HuH-7.5 (cell line): ENCODE data around the gene GPSM3.
A peak's percentile ranks its signal among the peaks of the same experiment; 100 is the strongest.
"Not testable (repeated sequence)": the region's sequence is repeated elsewhere in the genome, so short reads cannot be mapped to it uniquely, and the experiment has no call there.

Experiments
- DNase-seq: peaks from one replicate; pipeline ENCODE4 v3.0.0; 2011; ENCODE audit warnings: low spot score

Gene GPSM3

DNA sequence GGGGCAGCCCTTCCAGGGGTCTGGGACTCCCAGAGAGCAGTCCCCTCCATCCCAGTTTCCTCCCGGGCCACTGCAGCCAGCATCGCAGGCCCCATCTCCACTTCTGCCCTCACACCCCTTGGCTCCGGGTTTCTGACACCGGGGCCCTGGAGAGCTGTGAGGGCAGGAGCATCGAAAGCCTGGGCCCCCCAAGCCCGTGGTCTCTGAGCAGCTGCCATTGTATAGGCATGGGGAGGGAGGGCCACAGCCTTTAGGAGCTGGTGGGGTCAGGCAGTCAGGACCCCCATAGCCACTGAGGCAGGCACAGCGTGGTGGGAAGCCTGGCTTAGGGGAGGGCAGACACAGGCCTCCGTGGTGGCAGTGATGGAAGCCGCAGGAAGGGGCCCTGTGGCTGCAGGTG is 9.7 kb upstream of the GPSM3 start:
- no peak for DNase-seq

DNA sequence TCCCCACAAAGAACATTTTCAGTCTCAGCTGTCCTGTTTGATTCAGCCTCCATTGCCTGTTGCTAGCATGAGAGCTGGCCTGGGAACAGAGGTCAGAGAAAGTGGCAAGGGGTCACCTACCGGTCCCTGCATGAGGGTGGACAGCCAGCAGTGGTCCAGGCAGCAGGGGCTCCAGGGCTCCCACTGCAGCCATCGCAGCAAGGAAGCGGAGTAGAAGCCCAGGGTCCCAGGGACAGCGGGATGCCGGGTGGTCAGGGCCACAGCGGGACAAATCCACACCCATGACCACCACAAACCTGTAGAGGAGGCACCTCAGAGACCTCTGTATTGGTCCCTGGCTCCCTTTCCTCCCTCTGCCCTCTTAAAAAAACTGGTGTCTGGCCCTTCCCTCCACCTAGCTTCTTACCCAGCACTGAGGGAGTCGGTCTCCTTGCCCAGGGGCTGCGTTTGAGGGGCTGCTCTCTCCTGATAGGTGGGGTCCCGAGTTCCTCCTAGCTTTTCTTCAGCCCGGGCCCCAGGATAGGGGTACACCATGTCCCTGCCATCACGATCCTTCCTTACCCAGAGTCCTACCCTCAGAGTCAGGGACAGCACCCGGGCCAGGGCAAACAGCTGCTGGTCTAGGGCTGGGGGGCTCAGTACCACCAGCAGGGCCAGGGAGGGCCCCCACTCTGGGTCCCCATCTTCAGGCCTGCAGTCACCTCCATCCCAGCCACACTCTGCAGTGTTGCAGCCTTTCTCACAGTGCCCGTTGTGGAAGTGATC is 8.4 kb upstream of the GPSM3 start:
- DNase-seq = no peak

DNA sequence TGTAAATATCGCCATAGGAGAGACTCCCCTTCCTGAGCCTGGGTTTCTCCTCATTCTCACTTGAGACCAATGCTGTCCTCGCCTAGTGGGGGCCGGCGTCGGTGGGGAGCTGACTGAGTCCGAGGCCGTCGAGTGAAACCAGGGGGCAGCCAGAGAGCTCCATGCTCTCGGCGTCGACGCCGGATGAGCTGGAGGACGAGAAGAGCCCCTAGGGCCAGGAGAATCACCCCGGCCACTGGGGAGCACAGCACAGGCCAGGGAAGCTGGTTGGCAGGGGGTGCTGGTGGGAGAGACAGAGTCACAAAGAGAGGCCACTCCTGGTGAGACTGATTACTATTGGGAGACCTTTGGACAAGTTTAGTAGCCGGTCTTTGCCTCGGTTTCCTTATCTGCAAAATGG is 6.4 kb upstream of the GPSM3 start:
- no peak for DNase-seq

DNA sequence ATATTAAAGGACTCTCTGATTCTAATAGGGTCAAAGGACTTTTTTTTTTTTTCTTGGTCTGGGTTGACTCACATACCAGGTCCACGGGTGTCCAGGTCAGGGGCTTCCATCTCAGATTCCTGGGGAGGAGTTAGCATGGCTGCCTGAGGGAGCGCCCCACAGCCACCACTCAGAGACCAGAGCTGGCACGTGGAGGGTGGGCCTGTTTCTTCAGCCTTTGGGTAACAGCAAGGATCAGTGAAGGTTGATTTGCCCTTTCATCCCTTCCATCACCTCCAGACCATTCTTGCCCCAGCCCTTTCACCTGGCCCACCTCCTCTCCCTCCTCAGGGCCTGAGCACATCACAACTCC is 5.9 kb upstream of the GPSM3 start:
- no peak for DNase-seq

DNA sequence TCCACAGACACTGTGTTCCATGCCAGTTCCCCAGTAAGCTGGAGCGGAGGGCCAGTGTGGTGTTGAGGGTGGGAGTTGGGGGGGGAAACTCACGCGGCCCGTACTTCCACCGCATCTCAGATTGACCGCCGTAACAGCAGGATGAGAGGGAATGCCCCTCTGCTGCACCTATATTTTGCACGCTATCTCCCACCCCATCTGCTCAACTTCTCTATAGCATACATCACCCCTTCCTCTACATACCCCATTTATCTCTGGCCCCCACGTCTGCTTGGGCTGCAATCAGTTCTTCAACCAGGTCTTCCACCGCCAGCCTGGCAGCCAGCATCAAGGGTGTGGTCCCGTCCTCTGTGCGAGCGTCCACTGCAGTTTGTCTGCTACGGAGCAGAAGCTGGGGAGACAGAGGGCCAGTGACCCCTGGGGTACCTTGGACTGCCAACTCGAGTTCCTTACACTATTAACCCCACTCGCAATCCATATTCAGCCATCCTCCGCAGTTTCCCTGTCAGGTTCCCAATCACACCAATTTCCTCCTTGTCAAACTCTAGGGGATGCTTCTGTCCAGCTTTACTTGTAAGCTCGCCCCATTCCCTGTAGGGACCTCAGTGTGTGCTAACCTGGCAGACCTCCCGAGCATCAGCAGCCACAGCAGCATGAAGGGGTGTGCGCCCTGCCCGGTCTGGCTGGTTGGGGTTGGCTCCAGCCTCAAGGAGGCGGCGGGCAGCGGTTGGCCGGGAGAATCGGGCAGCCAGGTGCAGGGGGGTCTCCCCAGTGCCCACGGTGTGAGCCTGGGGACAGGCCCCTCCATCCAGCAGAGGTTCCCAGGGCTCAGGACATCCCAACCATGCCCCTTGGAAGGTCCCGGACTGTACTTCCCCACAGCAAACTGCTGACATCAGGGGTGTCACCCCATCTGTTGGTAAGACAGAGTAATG is 4.5 kb upstream of the GPSM3 start:
- DNase-seq = no peak

DNA sequence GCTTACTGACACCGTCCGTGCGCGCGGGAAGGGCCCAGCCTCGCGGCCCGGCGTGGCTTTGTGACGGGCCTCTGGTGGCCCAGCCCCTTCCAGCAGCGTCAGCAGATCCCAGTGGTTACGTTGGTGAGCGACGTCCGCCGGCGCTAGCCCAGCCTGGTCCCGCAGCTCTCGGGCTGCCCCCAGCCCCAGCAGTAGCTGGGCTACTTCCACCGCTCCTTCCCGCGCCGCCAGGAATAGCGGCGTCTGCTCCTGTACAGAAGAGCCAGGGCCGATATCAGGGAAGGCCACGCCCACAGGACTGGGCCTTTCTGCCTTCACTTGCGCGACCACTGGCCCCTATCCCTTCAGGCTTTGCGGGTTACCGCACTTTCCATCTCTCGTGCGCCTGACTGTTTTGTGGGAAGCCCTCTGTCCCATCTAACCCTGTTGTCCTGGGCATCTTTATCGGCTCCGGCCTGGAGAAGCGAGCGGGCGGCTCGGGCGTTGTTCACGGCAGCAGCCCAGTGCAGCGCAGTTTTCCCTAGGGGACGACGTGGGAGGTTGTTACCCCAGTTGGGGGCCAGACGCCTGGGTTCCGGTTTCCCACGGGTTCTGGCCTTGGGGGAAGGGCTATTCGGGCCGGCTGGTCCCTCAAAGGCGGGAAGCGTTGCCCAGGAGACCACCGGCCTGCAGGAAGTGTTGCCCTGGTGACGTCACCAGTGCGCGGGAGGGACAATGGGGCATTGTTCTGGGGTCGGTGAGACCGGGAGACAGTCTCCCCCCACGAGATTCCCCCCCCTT is 3.6 kb upstream of the GPSM3 start:
- peak; percentile 82 for DNase-seq

DNA sequence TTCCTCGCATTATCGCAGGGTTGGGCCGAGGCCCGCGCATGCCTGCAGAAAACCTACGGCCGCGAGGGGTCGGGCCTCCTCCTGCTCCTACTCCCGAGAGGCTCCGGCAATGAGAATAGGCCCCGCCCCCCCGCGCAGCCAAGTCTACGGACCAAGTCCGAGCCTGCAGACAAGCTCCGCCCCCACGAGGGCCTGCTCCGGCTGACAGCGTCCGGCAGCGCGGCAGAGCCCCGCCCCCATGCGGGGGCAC is 3.1 kb upstream of the GPSM3 start:
- DNase-seq = peak; percentile 86

DNA sequence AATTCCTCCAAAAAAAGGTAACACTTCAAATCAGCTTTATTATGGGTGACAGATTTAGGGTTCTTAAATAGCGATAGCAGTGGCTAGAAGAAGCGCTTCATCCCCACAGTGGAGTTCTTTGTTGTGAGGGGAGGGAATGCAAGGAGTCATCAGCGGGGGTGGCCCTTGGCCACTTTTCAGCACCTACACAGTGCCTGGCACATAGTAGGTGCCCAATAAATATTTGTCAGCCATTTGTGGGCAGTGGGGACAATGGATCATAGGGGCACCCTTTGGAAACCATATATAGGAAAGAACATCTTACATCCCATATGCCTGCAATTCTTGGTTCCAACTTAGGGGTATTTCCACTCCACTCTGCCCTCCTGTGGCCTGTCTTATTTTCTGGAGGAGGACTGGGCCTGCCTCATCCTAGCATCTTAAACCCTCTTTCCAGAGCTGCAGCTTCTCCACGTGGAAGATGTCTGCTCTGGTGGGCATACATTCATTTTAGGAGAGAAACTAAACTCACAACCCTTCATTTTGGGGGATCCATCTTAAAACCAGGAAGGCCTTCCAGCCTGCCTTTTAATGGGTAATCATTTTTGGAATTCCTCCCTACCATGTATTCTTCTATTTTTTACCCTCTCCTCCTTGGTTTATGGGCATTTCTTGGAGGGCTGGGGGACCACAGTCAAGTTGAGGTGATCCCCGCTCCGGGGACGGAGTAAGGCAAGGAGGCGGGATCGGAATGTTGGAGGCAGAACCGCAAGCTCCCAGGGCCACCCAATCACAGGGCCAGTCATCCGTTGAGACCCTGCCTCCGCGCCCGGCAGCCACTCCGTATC is 2.6 kb upstream of the GPSM3 start:
- DNase-seq = no peak

DNA sequence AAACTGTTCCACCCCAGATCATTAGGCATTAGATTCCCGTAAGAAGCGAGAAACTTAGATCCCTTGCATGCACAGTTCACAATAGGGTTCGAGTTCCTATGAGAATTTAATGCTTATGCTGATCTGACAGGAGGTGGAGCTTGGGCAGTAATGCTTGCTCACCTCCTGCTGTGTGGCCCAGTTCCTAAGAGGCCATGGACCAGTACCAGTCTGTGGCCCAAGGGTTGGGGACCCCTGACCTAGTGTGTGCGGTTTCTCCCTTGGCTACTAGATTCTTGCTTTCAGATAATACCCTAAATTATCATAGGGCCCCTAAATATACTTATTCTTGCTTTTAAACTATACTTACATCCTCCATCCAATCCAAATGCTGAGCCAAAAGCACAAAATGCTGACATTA is 1.9 kb upstream of the GPSM3 start:
- DNase-seq = no peak

DNA sequence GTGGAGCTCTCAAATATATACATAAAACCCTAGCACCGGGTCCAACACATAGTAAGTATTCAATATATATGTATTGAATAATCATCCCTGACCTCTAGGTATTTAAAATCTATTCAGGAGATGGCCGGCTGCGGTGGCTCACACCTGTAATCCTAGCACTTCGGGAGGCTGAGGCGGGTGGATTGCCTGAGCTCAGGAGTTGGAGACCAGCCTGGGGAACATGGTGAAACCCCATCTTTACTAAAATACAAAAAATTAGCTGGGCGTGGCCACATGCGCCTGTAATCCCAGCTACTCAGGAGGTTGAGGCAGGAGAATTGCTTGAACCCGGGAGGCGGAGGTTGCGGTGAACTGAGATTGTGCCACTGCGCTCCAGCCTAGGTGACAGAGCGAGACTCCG is 653 bp upstream of the GPSM3 start:
- not testable (repeated sequence) for DNase-seq

DNA sequence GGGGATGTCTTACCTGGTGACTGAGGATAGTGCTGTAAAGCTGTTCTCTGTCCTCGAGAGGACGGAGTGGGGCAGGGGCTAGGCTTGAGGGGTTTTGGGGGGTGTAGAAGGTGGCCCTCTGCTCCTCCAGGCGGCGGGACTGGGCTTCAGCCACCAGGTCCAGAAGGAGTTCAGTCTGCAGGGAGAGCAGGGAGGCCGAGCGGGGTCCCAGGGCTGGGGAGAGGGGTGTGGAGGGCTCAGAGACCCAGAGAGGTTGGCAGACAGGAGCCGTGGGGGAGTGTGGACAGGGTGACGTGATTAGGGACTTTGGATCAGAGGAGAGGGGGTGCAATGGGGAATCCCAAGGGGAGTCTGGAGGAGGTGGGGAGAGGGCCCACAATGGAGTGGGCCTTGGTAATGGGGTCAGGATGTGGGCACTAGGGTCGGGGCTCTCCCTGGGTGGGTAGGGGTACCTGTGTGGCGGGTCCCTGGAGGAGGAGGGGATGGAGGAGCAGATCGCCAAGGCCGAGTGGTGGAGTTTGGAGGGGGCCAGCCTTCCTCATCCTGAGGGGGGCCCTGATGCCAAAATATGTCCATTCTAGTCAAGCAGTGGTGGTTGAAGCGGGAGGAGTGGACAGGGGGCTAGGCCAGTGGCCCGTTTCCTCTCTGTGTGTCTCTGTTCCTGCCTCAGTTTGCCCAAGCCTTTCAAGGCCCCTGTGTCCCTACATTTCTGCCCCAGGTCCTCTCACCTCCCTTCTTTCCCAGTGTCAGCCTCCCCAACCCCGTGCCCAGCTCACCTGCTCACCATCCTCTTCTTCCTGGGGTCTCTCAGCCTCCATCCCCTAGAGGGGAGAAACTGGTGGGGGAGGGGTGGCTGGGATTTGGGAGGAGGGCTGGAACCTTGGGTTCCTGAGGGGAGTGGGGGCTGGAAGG is 491 bp downstream of the GPSM3 start:
- no peak for DNase-seq

DNA sequence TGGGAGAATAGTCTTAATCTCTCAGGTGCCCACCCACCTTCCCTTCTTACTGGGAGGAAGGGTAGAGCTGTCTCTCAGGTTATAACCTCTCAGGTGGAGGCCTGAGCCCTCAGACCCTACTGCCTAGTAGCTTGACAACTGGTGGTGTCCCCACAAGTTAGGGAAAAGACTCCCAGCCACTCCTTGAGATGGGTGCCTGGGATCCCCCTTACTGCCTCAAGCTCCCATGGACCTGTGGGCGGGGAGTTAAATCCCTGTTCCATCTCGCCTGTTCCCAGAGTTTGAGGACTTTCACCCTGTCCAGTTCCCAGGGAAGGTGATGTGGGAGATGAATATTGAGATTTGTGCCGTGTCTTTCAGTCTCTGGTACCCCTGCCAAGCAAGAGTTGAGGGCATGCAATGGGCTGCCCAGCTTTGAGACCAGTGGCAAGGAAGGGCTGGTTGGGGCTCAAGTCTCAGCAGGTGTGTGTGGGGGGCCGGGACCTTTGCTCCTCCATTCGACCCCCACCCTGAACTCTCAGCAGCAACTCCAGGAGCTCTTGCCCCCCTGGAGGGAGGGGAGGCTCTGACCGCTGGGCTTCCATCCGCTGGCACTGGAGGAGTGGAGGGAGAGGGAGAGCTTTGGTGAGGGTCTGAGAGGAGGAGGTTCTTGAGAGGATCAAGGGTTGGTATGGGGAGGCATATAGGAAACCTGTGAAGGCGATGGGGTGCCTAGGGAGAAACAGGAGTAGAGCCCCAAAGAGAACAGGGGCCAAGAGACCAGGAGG is 1.3 kb downstream of the GPSM3 start:
- DNase-seq = no peak

DNA sequence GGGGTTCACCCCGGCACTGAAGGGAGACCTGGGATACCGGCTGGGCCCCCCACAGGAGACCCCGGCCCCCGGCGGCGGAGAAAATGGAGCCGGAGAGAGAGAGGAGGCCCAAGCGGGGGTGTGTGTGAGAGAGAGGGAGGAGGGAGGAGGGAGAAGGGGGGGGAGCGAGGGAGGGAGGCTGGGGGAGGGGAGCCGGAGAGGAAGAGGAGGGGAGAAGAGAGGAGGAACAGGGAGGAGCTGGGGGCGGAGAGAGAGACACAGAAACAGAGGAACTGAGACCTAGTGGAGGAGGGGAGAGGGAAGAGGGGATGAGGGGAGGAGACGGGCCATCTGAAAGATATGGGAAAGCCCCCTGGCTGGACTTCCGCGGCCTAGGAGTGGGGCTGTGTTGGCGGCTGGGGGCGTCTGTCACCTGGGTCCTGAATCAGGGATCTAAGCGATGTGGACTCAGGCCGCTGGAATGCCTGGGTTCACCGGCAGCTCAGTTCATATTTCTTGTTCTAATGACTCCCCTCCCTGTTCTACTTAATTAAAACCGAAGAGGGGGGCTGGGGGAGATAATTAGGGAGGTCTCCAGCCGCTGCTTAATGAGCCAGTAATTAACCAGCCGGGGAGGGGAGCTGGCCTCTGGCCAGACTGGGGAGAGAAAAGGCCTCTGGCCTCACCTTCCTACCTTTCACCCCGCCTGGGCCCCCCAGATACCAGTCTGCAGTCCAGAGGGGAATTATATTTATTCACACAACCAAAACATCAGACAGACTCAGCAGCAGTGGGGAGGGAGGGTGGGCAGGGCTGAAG is 2.2 kb downstream of the GPSM3 start, which contains the start of gene PBX2:
PBX2 (minus strand) TSS at position 149 of the 798 bp plus-strand sequence. CDS start 287 bp downstream, outside the sequence.
- peak; percentile 66 for DNase-seq

DNA sequence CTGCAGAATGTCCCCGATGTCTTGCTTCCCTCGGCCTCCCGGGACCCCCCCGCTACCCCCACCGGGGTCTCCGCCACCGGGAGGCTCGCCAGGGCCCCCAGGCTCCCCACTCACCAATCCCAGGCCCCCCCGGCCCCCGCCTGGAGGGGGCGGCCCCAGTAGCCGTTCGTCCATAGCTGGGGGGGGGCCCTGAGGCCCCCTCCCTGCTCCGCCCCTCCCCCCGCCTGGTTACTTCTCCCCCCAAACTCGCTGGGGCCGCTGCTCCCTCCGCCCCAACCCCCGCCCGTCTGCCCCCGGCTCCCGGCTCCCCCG is 2.7 kb downstream of the GPSM3 start:
- no peak for DNase-seq

DNA sequence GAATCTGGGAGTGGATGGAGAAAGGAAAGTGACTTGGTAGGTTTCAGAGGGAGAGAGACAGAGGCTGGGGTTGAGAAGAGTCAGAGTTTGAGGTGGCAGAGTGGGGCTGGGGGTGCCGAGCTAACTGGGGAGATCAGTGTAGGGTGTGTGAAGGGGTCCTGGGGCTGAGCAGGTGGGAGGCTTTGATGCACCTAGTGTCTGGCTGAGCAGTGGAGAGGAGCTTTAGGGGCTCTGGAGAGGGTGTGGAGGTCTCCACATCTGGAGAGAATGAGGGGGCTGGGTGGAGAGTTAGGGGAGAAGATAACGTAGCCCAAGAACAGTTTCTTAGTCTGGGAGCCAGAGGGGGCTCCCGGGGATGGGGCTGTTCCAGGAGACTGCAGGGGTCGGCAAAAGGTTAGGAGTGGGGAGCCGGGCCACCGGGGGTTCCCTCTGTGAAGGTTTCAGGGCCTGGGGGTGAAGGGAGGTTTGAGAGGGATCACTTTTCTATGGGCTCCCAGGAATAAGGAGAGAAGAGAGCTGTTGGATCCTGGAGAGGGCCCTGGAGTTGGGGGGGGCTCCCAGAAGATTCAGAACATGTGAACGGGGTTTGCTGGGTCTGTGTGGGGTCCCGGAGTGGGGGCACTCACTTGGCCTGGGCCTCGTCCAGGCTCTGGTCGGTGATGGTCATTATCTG is 3.2 kb downstream of the GPSM3 start:
- DNase-seq = no peak

DNA sequence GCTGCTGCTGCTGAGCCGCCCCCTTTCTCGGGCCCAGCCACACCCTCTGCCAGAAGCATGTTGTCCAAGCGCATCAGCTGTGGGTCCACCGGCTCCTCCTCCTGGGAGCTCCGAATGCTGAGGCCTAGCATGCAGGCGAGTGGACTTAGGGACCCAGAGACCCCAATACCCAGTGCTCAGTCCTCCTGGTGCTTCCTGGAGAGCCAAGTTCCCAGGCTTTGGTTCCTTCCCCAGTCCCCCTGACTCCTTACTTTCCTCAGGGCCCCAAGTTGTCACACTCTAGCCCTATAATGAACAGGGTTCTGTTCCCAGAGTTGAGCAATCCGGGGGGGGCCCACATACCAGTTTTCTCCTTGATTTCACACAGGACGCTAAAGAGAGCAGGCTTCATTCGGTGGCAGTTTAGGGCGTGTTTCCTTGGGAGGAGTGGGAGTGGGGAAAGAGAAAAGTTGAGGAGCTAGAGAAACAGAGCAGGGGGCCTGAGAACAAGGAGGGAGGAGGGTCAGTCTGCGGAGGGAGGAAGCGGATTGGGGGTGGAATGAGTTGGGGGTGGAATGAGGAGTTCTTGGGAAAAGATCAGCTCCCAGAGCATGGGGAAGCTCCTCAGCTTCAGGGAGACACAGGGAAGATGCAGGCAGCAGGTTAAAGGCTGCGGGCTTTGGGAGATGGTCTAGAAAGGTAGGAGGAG is 3.9 kb downstream of the GPSM3 start:
- no peak for DNase-seq

DNA sequence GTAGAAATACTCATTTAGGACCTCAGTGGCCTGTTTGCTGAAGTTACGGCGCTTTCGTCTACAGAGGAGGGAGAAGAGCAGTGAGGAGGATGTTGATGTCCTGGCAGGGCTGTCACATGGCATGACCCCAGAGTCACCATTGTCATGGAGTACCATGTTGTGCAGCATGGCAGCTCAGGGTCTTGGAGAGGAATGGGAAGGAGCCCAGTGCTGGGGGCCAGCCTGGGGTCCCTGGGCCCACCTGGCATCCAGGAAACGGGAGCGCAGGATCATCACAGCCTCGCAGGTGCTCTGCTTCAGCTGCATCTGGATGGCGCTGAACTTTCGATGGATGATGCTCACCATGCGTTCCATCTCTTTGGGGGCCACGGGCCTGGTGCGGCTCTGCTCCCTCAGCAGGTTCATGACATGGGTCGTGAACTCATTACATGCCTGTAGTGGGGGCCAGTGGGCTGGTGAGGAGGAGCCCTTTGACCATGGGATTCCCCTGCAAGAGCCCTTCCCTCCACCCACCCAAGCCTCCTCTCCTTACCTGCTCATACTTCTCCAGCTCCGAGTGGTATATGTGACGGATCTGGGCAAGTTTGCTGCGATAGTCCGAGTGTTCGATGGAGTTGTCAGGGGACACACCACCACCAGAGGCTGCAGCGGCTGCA is 4.6 kb downstream of the GPSM3 start:
- not testable (repeated sequence) for DNase-seq
